ENCODE data around the gene TAF11. TPM values are rescaled to one million over a fixed set of nuclear protein-coding genes. Genes with fewer than 3 reads are reported as not detected.

The TAF11 gene
- total RNA-seq, 2 donors from 2014 or later: 16.6 to 16.8 TPM

DNA sequence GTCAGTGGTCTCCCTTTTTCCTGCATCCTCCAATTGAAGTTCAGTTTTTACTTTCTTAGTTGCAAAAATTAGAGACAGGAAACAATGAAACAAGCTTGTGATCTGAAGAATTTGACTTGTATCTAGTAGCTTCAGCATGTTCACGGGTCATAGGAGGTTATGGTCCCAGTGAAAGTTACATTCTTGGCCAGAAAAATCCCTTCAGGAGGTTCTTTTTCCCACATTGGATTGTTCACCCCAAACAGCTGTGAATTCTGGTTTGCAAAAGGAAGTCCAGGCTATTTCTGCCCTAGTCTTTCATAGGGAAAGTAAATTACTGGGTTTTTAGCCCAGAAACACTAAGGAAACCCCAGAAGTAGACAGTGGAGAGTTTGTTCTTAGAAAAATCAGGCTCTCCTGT lies 9.3 kb upstream of the TAF11 start:
- intact Hi-C loops (cut with DNase I): no loop called here
- H3K27ac ChIP-seq: no peak overlapping the region
- no peak overlapping the region for H3K4me3 ChIP-seq
- TF ChIP-seq POLR2A (IDR thresholded peaks at IDR 0.05): no peak
- TF ChIP-seq, protein P1, sequence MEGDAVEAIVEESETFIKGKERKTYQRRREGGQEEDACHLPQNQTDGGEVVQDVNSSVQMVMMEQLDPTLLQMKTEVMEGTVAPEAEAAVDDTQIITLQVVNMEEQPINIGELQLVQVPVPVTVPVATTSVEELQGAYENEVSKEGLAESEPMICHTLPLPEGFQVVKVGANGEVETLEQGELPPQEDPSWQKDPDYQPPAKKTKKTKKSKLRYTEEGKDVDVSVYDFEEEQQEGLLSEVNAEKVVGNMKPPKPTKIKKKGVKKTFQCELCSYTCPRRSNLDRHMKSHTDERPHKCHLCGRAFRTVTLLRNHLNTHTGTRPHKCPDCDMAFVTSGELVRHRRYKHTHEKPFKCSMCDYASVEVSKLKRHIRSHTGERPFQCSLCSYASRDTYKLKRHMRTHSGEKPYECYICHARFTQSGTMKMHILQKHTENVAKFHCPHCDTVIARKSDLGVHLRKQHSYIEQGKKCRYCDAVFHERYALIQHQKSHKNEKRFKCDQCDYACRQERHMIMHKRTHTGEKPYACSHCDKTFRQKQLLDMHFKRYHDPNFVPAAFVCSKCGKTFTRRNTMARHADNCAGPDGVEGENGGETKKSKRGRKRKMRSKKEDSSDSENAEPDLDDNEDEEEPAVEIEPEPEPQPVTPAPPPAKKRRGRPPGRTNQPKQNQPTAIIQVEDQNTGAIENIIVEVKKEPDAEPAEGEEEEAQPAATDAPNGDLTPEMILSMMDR (IDR thresholded peaks at IDR 0.05): no peak
- DNase-seq: no peak
- WGBS, 2 donors: 81% methylated on average over 1 of the region's 1 CpG
- no peaks in the 10 kb centered on the region for H3K36me3 ChIP-seq (replicated peaks in 1 of 2; ENCODE audit: insufficient read depth in 1 of 2, low read depth in 2 of 2)
- no peak for ATAC-seq
- peaks cover 28% of the 10 kb centered on the region for H3K4me1 ChIP-seq
- H3K9me3 ChIP-seq: no peaks in the 10 kb centered on the region
- no peaks in the 10 kb centered on the region for H3K27me3 ChIP-seq

DNA sequence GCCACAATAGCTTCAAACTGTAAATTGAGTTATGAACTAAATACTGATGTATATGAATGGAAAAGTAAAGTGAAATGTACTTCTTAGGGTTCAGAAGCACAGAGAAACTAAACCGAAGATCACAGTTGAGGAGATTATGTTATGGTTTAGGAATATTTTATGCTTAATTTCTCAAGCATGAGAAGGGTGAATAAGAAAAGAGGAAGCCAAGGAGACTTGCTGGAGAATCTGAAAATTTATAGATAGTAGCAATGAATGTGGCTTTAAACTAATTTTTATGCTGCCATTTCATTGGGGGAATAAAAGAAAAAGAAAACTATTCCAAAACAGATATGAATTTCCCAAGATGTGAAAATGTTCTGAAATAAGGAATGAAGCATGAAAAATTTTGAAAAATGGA lies 6.9 kb upstream of the TAF11 start:
- H3K27me3 ChIP-seq: no peaks in the 10 kb centered on the region
- no peak overlapping the region for H3K27ac ChIP-seq
- TF ChIP-seq, protein P1 (IDR thresholded peaks at IDR 0.05): no peak
- TF ChIP-seq POLR2A (IDR thresholded peaks at IDR 0.05): no peak
- H3K9me3 ChIP-seq: no peaks in the 10 kb centered on the region
- DNase-seq (no peak), ATAC-seq (no peak)
- intact Hi-C loops (cut with DNase I): no loop called here
- 76% methylated on average over 1 of the region's 1 CpG for WGBS, 2 donors
- no peaks in the 10 kb centered on the region for H3K36me3 ChIP-seq (replicated peaks in 1 of 2; ENCODE audit: insufficient read depth in 1 of 2, low read depth in 2 of 2)
- H3K4me1 ChIP-seq: peaks cover 30% of the 10 kb centered on the region
- H3K4me3 ChIP-seq: no peak overlapping the region

DNA sequence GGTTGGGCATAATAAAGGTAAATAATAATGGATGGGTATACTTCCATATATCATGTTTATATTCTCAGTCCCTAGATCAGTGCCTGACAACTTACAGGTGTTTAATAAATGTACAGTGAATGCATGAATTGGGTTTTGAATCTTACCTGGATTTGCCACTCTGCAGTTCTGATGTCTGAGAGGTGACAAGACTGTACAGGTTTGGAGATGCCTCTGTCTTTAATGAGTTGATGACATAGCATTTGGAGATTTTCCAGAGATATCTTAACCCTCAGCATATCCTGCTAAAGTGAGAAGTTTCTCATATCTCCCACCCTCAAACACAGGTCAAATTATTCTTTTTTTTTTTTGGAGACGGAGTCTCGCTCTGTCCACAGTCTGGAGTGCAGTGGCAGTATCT lies 3.5 kb upstream of the TAF11 start:
- no peaks in the 10 kb centered on the region for H3K36me3 ChIP-seq (replicated peaks in 1 of 2; ENCODE audit: insufficient read depth in 1 of 2, low read depth in 2 of 2)
- intact Hi-C loops (cut with DNase I): no loop called here
- no peaks in the 10 kb centered on the region for H3K9me3 ChIP-seq
- H3K4me1 ChIP-seq: peaks cover 38% of the 10 kb centered on the region
- 97% methylated on average over 2 of the region's 2 CpGs for WGBS, 2 donors
- H3K4me3 ChIP-seq: no peak overlapping the region
- no peaks in the 10 kb centered on the region for H3K27me3 ChIP-seq
- no peak for ATAC-seq
- no peak overlapping the region for H3K27ac ChIP-seq
- TF ChIP-seq, protein P1 (IDR thresholded peaks at IDR 0.05): no peak
- no peak for TF ChIP-seq POLR2A (IDR thresholded peaks at IDR 0.05)
- no peak for DNase-seq

DNA sequence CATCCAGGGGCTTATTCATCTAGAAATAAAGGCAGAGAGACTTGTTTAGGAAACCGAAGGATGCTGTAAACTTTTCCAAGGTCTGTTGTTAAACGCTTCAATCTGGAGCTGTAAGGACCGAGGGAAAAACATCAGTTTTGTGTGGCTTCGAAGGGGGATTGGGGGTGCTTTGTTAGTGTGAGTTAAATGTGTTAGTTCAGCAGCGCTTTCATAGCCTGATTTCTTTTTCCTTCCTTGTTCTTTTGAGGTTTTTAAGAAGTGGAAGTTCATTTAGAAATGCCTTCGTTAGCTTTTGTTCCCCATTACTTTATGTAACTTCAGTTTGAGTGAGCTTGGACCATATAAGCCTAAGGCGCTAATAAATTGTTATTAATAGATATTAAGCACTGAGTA lies 2.7 kb upstream of the TAF11 start:
- no peaks in the 10 kb centered on the region for H3K27me3 ChIP-seq
- DNase-seq (no peak), ATAC-seq (no peak)
- H3K27ac ChIP-seq: peak overlapping the region in 1 of 4 donors; percentile 91
- H3K9me3 ChIP-seq: no peaks in the 10 kb centered on the region
- peak overlapping the region in 1 of 2 donors; percentile 75 for H3K4me3 ChIP-seq
- intact Hi-C loops (cut with DNase I): no loop called here
- no peak for TF ChIP-seq POLR2A (IDR thresholded peaks at IDR 0.05)
- TF ChIP-seq, protein P1 (IDR thresholded peaks at IDR 0.05): no peak
- peaks cover 46% of the 10 kb centered on the region for H3K4me1 ChIP-seq
- H3K36me3 ChIP-seq (replicated peaks in 1 of 2; ENCODE audit: insufficient read depth in 1 of 2, low read depth in 2 of 2): no peaks in the 10 kb centered on the region
- 31 to 45% methylated on average over 7 of the region's 7 CpGs for WGBS, 2 donors

DNA sequence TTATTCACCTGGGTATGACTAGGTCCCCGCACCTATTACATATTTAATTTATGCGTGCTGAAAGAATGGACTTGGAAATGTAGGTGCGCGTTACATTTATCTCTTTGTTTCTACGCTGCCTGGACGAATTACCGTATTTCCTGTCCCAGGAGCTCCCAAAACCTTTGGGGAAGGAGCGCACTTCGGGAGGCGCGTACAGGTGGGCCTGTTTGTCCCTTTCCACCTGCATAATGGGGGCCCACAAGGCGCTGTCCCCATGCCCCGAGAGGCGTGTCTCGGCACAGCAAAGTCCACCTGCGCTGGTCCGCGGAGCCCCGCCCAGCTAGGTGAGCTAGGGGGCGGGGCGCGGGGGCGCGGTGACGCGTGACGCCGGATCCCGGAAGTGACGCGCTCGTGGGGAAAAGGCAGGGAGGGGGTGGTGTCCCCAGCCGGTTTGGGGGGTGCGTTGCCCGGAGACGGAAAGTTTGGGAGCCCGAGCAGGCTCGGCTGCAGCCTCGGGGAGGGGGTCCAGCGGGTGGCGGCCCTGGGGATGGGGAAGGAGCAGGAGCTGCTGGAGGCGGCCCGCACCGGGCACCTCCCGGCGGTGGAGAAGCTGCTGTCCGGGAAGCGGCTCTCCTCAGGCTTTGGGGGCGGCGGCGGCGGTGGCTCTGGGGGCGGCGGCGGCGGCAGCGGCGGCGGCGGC lies 1.2 kb upstream of the TAF11 start, which contains the start of gene ANKS1A:
TSS of gene ANKS1A (plus strand) at position 382 of the 682 bp plus-strand sequence. CDS start at position 530, 148 bp downstream.
- H3K27ac ChIP-seq: peak within 1 kb of the TSS; percentile 80 to 91 (median 84)
- ATAC-seq (peak; percentile 90), DNase-seq (peak; percentile 88 to 94 (median 92))
- peak within 1 kb of the TSS; percentile 75 to 88 for H3K4me3 ChIP-seq
- no peaks in the 10 kb centered on the region for H3K9me3 ChIP-seq
- no peaks in the 10 kb centered on the region for H3K36me3 ChIP-seq (replicated peaks in 1 of 2; ENCODE audit: insufficient read depth in 1 of 2, low read depth in 2 of 2)
- 0% methylated on average over 12 to 44 of the region's 60 CpGs for WGBS, 2 donors
- H3K4me1 ChIP-seq: peaks cover 47% of the 10 kb centered on the region
- intact Hi-C loops (cut with DNase I): no loop called here
- TF ChIP-seq, protein P1 (IDR thresholded peaks at IDR 0.05): peak in 1 of 7 experiments; percentile 5
- TF ChIP-seq POLR2A (IDR thresholded peaks at IDR 0.05): peak; percentile 61 to 75 (median 66)
- no peaks in the 10 kb centered on the region for H3K27me3 ChIP-seq
